Lower lobe of right lung (tissue), 2 donors: Measurements from ENCODE around the gene OVOL3. TPM values are rescaled to one million over a fixed set of nuclear protein-coding genes. Genes with fewer than 3 reads are reported as not detected.

Source experiments
- ATAC-seq, 2 donors: fragments of 200-7000 bp; cut with Tn5 transposase; one replicate each; pipeline ENCODE4 v1.9.1; 2020 to 2022; ENCODE audit warnings: mild to moderate bottlenecking in 2 of 2, moderate library complexity in 2 of 2
- DNase-seq: peaks from one replicate; pipeline ENCODE4 v3.0.0-alpha.2; 2020
- H3K27ac ChIP-seq: fragments of 200-600 bp; one replicate; pipeline ENCODE4 v1.8.0; 2022
- H3K27me3 ChIP-seq: fragments of 200-600 bp; one replicate; pipeline ENCODE4 v1.8.0; 2022; ENCODE audit warnings: low read depth
- H3K36me3 ChIP-seq: fragments of 200-600 bp; one replicate; pipeline ENCODE4 v1.8.0; 2022; ENCODE audit warnings: mild to moderate bottlenecking
- H3K4me1 ChIP-seq: fragments of 200-600 bp; one replicate; pipeline ENCODE4 v1.8.0; 2022
- H3K4me3 ChIP-seq: fragments of 200-600 bp; one replicate; pipeline ENCODE4 v1.8.0; 2022; ENCODE audit warnings: mild to moderate bottlenecking
- H3K9me3 ChIP-seq: fragments of 200-600 bp; one replicate; pipeline ENCODE4 v1.8.0; 2022
- CTCF ChIP-seq: fragments of 200-600 bp; IDR thresholded peaks from one replicate; pipeline ENCODE4 v1.8.0; 2022; ENCODE audit warnings: antibody characterized with exemption, mild to moderate bottlenecking
- intact Hi-C: fragments of 100-400 bp; cut with DNase I; formaldehyde crosslinking; loops from one replicate; pipeline ENCODE4 v1.11.0; 2022
- total RNA-seq: library from RNA; stranded (reverse); fragmentation: NEBNext Ultra II Directional; extraction: Animal tissue kit (Norgen Biotek cat#: 25700); gene quantifications from one replicate; pipeline ENCODE4 v1.2.1, GENCODE V29; 2021
- donor health status: DM: no; HTN: yes; CAD: no; lungs with severe emphysema.

OVOL3 gene
- total RNA-seq, 1 donor from 2014 or later = not detected

- no peak overlapping the region for H3K27ac ChIP-seq
- ATAC-seq = no peak
- no peaks in the 10 kb centered on the region for H3K4me1 ChIP-seq
- no peak overlapping the region for H3K4me3 ChIP-seq
- no peak for DNase-seq
- intact Hi-C loops = no loop called here
- no peaks in the 10 kb centered on the region for H3K36me3 ChIP-seq
- no peaks in the 10 kb centered on the region for H3K27me3 ChIP-seq
- H3K9me3 ChIP-seq = no peaks in the 10 kb centered on the region
- no peak for TF ChIP-seq CTCF
These were observed 26.5 kb upstream of the OVOL3 start for GRCh38 chr19:36084231-36085009.

GRCh38 chr19:36086326-36086725, 24.6 kb upstream of the OVOL3 start:
- Histone ChIP-seq H3K27ac (no peak overlapping the region), H3K9me3 (no peaks in the 10 kb centered on the region), H3K4me1 (no peaks in the 10 kb centered on the region), H3K4me3 (no peak overlapping the region), H3K36me3 (no peaks in the 10 kb centered on the region), H3K27me3 (no peaks in the 10 kb centered on the region)
- no peak for TF ChIP-seq CTCF
- ATAC-seq (no peak), DNase-seq (no peak)
- intact Hi-C loops = no loop called here

- no peak overlapping the region for H3K27ac ChIP-seq
- no peaks in the 10 kb centered on the region for H3K27me3 ChIP-seq
- no peak for TF ChIP-seq CTCF
- no peaks in the 10 kb centered on the region for H3K4me1 ChIP-seq
- intact Hi-C loops = no loop called here
- DNase-seq (no peak), ATAC-seq (no peak)
- no peak overlapping the region for H3K4me3 ChIP-seq
- no peaks in the 10 kb centered on the region for H3K9me3 ChIP-seq
- H3K36me3 ChIP-seq = no peaks in the 10 kb centered on the region
These were observed 21.1 kb upstream of the OVOL3 start for GRCh38 chr19:36089847-36090246.

- Histone ChIP-seq H3K27ac (no peak overlapping the region), H3K4me3 (no peak overlapping the region), H3K27me3 (no peaks in the 10 kb centered on the region), H3K4me1 (no peaks in the 10 kb centered on the region), H3K9me3 (no peaks in the 10 kb centered on the region), H3K36me3 (no peaks in the 10 kb centered on the region)
- no peak for TF ChIP-seq CTCF
- DNase-seq = no peak
- intact Hi-C loops = no loop called here
- ATAC-seq = no peak
These were observed 19.8 kb upstream of the OVOL3 start for GRCh38 chr19:36090910-36091695.

GRCh38 chr19:36092566-36092965, 18.4 kb upstream of the OVOL3 start:
- no peaks in the 10 kb centered on the region for H3K4me1 ChIP-seq
- intact Hi-C loops = no loop called here
- ATAC-seq (no peak), DNase-seq (no peak)
- H3K4me3 ChIP-seq = no peak overlapping the region
- H3K27me3 ChIP-seq = no peaks in the 10 kb centered on the region
- H3K27ac ChIP-seq = no peak overlapping the region
- no peaks in the 10 kb centered on the region for H3K36me3 ChIP-seq
- no peaks in the 10 kb centered on the region for H3K9me3 ChIP-seq
- no peak for TF ChIP-seq CTCF
